HCT116 (cell line): Measurements from ENCODE around the gene TAOK3. TPM values are rescaled to one million over a fixed set of nuclear protein-coding genes. Genes with fewer than 3 reads are reported as not detected.
"Not testable (repeated sequence)": the region's sequence is repeated elsewhere in the genome, so short reads cannot be mapped to it uniquely, and the experiment has no call there.

Experiments
- ATAC-seq: fragments of 200-7000 bp; cut with Tn5 transposase; 2 replicates; pipeline ENCODE4 v1.9.1; 2020; ENCODE audit warnings: mild to moderate bottlenecking, moderate library complexity
- BruUV-seq: library from RNA; stranded (reverse); fragments of 400-500 nt; replicated peaks from 2 replicates; lab custom pipeline; 2021; lab: Mats Ljungman, UMichigan
- CTCF ChIA-PET: fragments of 300-600 bp; sonication (Branson Sonifier 250); formaldehyde crosslinking; loops from one replicate; lab custom pipeline; 2021; ENCODE audit warnings: antibody characterized with exemption; lab: Charles Lee
- POLR2A ChIA-PET: fragments of 300-600, 350-600 bp; sonication (Branson Sonifier 250); formaldehyde crosslinking; loops from one replicate; lab custom pipeline; 2021; ENCODE audit warnings: antibody characterized with exemption; lab: Charles Lee
- RAD21 ChIA-PET, 2 experiments: fragments of 300-600 bp; sonication (Branson Sonifier 250); formaldehyde crosslinking; loops; one replicate each; lab custom pipeline; 2023; ENCODE audit warnings: low total read pairs in 2 of 2; ENCODE audit not compliant: uncharacterized antibody in 2 of 2, unreplicated experiment in 2 of 2, low non-redundant PET in 1 of 2; lab: Charles Lee
- DNase-seq: peaks from one replicate; pipeline ENCODE4 v3.0.0-alpha.2; 2010; ENCODE audit warnings: low read depth, low spot score
- H2AFZ ChIP-seq: fragments of 200-600 bp; shearing (Covaris generic), sonication (generic); 2 replicates; pipeline ENCODE4 v1.6.1; 2017; ENCODE audit warnings: low read depth, mixed run types, mixed read lengths, antibody characterized with exemption, low read length; ENCODE audit not compliant: poor library complexity, severe bottlenecking
- H3K27ac ChIP-seq: 2 replicates; pipeline ENCODE4 v1.5.1; 2012; ENCODE audit warnings: low read depth, low read length
- H3K27me3 ChIP-seq: fragments of 200-600 bp; sonication (generic); 2 replicates; pipeline ENCODE4 v1.6.1; 2016; ENCODE audit warnings: mixed run types, low read length, mixed read lengths; ENCODE audit not compliant: insufficient read depth
- H3K36me3 ChIP-seq, 2 experiments: fragments of 200-500 bp in 1 of 2; fragments of 200-600 bp in 1 of 2; sonication (Bioruptor generic) in 1 of 2; sonication (generic) in 1 of 2; 2 replicates each; pipeline versions ENCODE4 v1.5.1 to v1.6.1; 2014 to 2016; ENCODE audit warnings: low read length in 2 of 2, inconsistent platforms in 1 of 2, mixed read lengths in 1 of 2, mixed run types in 1 of 2; ENCODE audit not compliant: insufficient read depth in 2 of 2, control insufficient read depth in 1 of 2
- H3K4me1 ChIP-seq, 2 experiments: fragments of 200-600 bp in 1 of 2; sonication (generic) in 1 of 2; 2 replicates each; pipeline versions ENCODE4 v1.5.1 to v1.6.1; 2012 to 2017; ENCODE audit warnings: low read length in 2 of 2, inconsistent platforms in 1 of 2, mild to moderate bottlenecking in 1 of 2, mixed read lengths in 1 of 2, mixed run types in 1 of 2, moderate library complexity in 1 of 2; ENCODE audit not compliant: insufficient read depth in 2 of 2, control insufficient read depth in 1 of 2
- H3K4me2 ChIP-seq: fragments of 200-600 bp; sonication (generic); 2 replicates; pipeline ENCODE4 v1.6.1; 2017; ENCODE audit warnings: mixed run types, low read length, mixed read lengths
- H3K4me3 ChIP-seq, 2 experiments: fragments of 200-600 bp in 1 of 2; sonication (generic) in 1 of 2; replicated peaks in 1 of 2; 2 replicates each; pipeline ENCODE4 v1.5.1; 2011 to 2016; ENCODE audit warnings: low read length in 2 of 2, control low read depth in 1 of 2, low read depth in 1 of 2, mild to moderate bottlenecking in 1 of 2, mixed read lengths in 1 of 2, mixed run types in 1 of 2
- H3K79me2 ChIP-seq: fragments of 200-600 bp; sonication (generic); 2 replicates; pipeline ENCODE4 v1.6.1; 2017; ENCODE audit warnings: mild to moderate bottlenecking, mixed run types, low read length, moderate library complexity, mixed read lengths; ENCODE audit not compliant: insufficient read depth
- H3K9ac ChIP-seq: fragments of 200-600 bp; sonication (generic); 2 replicates; pipeline ENCODE4 v1.6.1; 2016; ENCODE audit warnings: low read length, mixed read lengths
- H3K9me2 ChIP-seq: fragments of 200-600 bp; sonication (generic), shearing (Covaris generic); 2 replicates; pipeline ENCODE4 v1.6.1; 2017; ENCODE audit warnings: mixed run types, mild to moderate bottlenecking, moderate library complexity; ENCODE audit not compliant: insufficient read depth
- H3K9me3 ChIP-seq, 2 experiments: fragments of 200-500 bp in 1 of 2; fragments of 200-600 bp in 1 of 2; sonication (Bioruptor generic) in 1 of 2; sonication (generic) in 1 of 2; 2 replicates each; pipeline ENCODE4 v1.6.1; 2014 to 2017; ENCODE audit warnings: low read length in 2 of 2, mixed read lengths in 2 of 2, inconsistent platforms in 1 of 2, low read depth in 1 of 2, mild to moderate bottlenecking in 1 of 2, mixed run types in 1 of 2, moderate library complexity in 1 of 2; ENCODE audit not compliant: control insufficient read depth in 1 of 2, insufficient read depth in 1 of 2
- H4K20me1 ChIP-seq: fragments of 200-600 bp; sonication (generic), shearing (Covaris generic); 2 replicates; pipeline ENCODE4 v1.6.1; 2017; ENCODE audit warnings: mixed run types, mild to moderate bottlenecking, moderate library complexity; ENCODE audit not compliant: insufficient read depth
- CBX3 ChIP-seq: IDR thresholded peaks from 2 replicates; pipeline ENCODE4 v1.6.1; 2012; ENCODE audit warnings: low read depth
- EGR1 ChIP-seq: IDR thresholded peaks from 2 replicates; pipeline ENCODE4 v1.6.1; 2012; ENCODE audit warnings: low read depth
- ELF1 ChIP-seq: IDR thresholded peaks from 2 replicates; pipeline ENCODE4 v1.6.1; 2012; ENCODE audit warnings: low read depth, borderline replicate concordance
- EZH2 ChIP-seq: fragments of 200-600 bp; sonication (generic); IDR thresholded peaks from 2 replicates; pipeline ENCODE4 v1.6.1; 2017; ENCODE audit warnings: antibody characterized with exemption, mixed run types
- EZH2phosphoT487 ChIP-seq: fragments of 200-600 bp; IDR thresholded peaks from 2 replicates; pipeline ENCODE4 v1.6.1; 2018; ENCODE audit warnings: antibody characterized with exemption, borderline replicate concordance
- FOSL1 ChIP-seq: IDR thresholded peaks from 2 replicates; pipeline ENCODE4 v1.6.1; 2012; ENCODE audit warnings: low read depth
- JUND ChIP-seq: IDR thresholded peaks from 2 replicates; pipeline ENCODE4 v1.6.1; 2012
- POLR2A ChIP-seq: IDR thresholded peaks from 2 replicates; pipeline ENCODE4 v1.7.0; 2011; ENCODE audit warnings: borderline replicate concordance; ENCODE audit not compliant: insufficient read depth, insufficient read length; ENCODE audit errors: extremely low read depth
- RAD21 ChIP-seq: IDR thresholded peaks from 2 replicates; pipeline ENCODE4 v1.6.1; 2012; ENCODE audit warnings: low read depth, mild to moderate bottlenecking
- SP1 ChIP-seq: IDR thresholded peaks from 2 replicates; pipeline ENCODE4 v1.6.1; 2012; ENCODE audit warnings: low read depth
- TCF7L2 ChIP-seq: IDR thresholded peaks from 2 replicates; pipeline ENCODE4 v1.7.0; 2011; ENCODE audit warnings: borderline replicate concordance, inconsistent platforms; ENCODE audit not compliant: insufficient read depth, insufficient read length; ENCODE audit errors: extremely low read depth
- YY1 ChIP-seq: IDR thresholded peaks from 2 replicates; pipeline ENCODE4 v1.6.1; 2011; ENCODE audit warnings: low read length, low read depth, moderate library complexity, mild to moderate bottlenecking; ENCODE audit not compliant: insufficient replicate concordance; ENCODE audit errors: extremely low read depth
- ZFX ChIP-seq: fragments of 450-650 bp; IDR thresholded peaks from 2 replicates; pipeline ENCODE4 v1.6.1; 2017
- ZNF274 ChIP-seq: fragments of 200-500 bp; sonication (Bioruptor generic); IDR thresholded peaks from 2 replicates; pipeline ENCODE4 v1.6.1; 2014; ENCODE audit warnings: mild to moderate bottlenecking, low read depth, low read length, inconsistent platforms
- intact Hi-C: fragments of 100-400 bp; cut with micrococcal nuclease; formaldehyde crosslinking; loops from 2 replicates; pipeline ENCODE4 v1.10.0; 2022
- total RNA-seq: library from RNA; stranded (reverse); gene quantifications from one replicate; pipeline ENCODE4 v1.2.1, GENCODE V29; 2021; ENCODE audit not compliant: unreplicated experiment
- TF ChIP-seq, protein P1 (sequence below): IDR thresholded peaks from 2 replicates; pipeline ENCODE4 v1.6.1; 2012; ENCODE audit warnings: low read depth
- TF ChIP-seq, protein P2 (sequence below): IDR thresholded peaks from 2 replicates; pipeline ENCODE4 v1.6.1; 2012
- TF ChIP-seq, protein P3 (sequence below): IDR thresholded peaks from 2 replicates; pipeline ENCODE4 v1.6.1; 2011; ENCODE audit warnings: mild to moderate bottlenecking, low read length, moderate library complexity; ENCODE audit not compliant: insufficient replicate concordance; ENCODE audit errors: extremely low read depth

TAOK3 gene
- total RNA-seq, 1 experiment from 2014 or later, result 10.5 TPM

DNA sequence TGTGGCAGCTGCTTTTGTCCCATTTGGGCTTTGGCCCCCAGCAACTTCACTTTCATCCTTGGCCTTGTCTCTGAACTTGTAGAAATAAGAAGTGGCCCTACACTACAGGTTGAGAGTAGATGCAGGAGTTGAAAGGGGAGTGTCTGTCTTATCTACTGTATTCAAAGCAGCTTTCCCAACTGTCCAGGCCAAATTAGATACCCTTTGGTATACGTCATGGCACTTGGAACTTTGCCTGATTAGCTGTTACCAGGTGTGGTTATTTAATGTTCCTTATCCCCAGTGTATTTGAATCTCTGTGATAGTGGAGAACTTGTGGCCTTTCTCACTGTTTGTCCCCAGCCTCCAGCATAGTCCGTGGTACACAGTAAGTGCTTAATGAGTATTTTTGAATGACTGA, 37.1 kb upstream of the TAOK3 start:
- CTCF ChIA-PET, result no interaction called here
- intact Hi-C loops, result loop anchor here (5.0 to 10.0 kb wide), 2 partner anchors 445 to 1137 kb away; no protein-coding TSS in a partner anchor
- no peaks in the 10 kb centered on the region for H3K4me1 ChIP-seq

DNA sequence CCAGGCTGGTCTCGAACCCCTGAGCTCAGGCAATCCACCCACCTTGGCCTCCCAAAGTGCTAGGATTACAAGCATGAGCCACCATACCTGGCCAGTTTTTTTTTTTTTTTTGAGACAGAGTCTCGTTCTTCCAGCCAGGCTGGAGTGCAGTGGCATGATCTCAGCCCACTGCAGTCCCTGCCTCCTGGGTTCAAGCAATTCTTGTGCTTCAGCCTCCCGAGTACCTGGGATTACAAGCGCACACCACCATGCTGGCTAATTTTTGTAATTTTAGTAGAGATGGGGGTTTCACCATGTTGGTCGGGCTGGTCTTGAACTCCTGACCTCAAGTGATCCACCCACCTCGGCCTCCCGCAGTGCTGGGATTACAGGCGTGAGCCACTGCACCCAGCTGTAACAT, 35.5 kb upstream of the TAOK3 start:
- H3K79me2 ChIP-seq, RAD21 ChIA-PET, H3K4me3 ChIP-seq, H3K27ac ChIP-seq, H3K4me1 ChIP-seq, H3K27me3 ChIP-seq, BruUV-seq, H3K4me2 ChIP-seq, ATAC-seq, H3K9me3 ChIP-seq, H3K9ac ChIP-seq, CTCF ChIA-PET, H3K9me2 ChIP-seq, H4K20me1 ChIP-seq, H2AFZ ChIP-seq, POLR2A ChIA-PET, DNase-seq: not testable (repeated sequence)
- intact Hi-C loops, result loop anchor here (5.0 to 10.0 kb wide), 2 partner anchors 447 to 1139 kb away; no protein-coding TSS in a partner anchor
- peaks cover 24 to 25% of the 10 kb centered on the region in 2 experiments for H3K36me3 ChIP-seq

More for the DNA sequence above, 37.1 kb upstream of the TAOK3 start:
- H2AFZ ChIP-seq, result no peak overlapping the region
- BruUV-seq, result no TSS peak
- POLR2A ChIA-PET, result no interaction called here
- no peak for TF ChIP-seq RAD21
- TF ChIP-seq FOSL1, result no peak
- no peak for TF ChIP-seq POLR2A
- TF ChIP-seq, protein P1, sequence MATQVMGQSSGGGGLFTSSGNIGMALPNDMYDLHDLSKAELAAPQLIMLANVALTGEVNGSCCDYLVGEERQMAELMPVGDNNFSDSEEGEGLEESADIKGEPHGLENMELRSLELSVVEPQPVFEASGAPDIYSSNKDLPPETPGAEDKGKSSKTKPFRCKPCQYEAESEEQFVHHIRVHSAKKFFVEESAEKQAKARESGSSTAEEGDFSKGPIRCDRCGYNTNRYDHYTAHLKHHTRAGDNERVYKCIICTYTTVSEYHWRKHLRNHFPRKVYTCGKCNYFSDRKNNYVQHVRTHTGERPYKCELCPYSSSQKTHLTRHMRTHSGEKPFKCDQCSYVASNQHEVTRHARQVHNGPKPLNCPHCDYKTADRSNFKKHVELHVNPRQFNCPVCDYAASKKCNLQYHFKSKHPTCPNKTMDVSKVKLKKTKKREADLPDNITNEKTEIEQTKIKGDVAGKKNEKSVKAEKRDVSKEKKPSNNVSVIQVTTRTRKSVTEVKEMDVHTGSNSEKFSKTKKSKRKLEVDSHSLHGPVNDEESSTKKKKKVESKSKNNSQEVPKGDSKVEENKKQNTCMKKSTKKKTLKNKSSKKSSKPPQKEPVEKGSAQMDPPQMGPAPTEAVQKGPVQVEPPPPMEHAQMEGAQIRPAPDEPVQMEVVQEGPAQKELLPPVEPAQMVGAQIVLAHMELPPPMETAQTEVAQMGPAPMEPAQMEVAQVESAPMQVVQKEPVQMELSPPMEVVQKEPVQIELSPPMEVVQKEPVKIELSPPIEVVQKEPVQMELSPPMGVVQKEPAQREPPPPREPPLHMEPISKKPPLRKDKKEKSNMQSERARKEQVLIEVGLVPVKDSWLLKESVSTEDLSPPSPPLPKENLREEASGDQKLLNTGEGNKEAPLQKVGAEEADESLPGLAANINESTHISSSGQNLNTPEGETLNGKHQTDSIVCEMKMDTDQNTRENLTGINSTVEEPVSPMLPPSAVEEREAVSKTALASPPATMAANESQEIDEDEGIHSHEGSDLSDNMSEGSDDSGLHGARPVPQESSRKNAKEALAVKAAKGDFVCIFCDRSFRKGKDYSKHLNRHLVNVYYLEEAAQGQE, result no peak
- no peak for TF ChIP-seq EZH2phosphoT487
- TF ChIP-seq EZH2, result no peak
- no peak for TF ChIP-seq EGR1
- TF ChIP-seq SP1, result no peak
- no peak for TF ChIP-seq JUND
- no peak for TF ChIP-seq ELF1
- TF ChIP-seq ZNF274, result no peak
- TF ChIP-seq ZFX, result no peak
- no peak for TF ChIP-seq YY1
- TF ChIP-seq TCF7L2, result no peak
- TF ChIP-seq CBX3, result no peak
- TF ChIP-seq, protein P2, sequence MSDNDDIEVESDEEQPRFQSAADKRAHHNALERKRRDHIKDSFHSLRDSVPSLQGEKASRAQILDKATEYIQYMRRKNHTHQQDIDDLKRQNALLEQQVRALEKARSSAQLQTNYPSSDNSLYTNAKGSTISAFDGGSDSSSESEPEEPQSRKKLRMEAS, result no peak
- TF ChIP-seq, protein P3, sequence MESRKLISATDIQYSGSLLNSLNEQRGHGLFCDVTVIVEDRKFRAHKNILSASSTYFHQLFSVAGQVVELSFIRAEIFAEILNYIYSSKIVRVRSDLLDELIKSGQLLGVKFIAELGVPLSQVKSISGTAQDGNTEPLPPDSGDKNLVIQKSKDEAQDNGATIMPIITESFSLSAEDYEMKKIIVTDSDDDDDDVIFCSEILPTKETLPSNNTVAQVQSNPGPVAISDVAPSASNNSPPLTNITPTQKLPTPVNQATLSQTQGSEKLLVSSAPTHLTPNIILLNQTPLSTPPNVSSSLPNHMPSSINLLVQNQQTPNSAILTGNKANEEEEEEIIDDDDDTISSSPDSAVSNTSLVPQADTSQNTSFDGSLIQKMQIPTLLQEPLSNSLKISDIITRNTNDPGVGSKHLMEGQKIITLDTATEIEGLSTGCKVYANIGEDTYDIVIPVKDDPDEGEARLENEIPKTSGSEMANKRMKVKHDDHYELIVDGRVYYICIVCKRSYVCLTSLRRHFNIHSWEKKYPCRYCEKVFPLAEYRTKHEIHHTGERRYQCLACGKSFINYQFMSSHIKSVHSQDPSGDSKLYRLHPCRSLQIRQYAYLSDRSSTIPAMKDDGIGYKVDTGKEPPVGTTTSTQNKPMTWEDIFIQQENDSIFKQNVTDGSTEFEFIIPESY, result no peak
- TF ChIP-seq, all 23 proteins: peak for 0
- Histone ChIP-seq H4K20me1 (no peaks in the 10 kb centered on the region), H3K4me3 (no peak overlapping the region), H3K9me3 (no peaks in the 10 kb centered on the region), H3K27me3 (no peaks in the 10 kb centered on the region), H3K4me2 (no peak overlapping the region), H3K79me2 (no peaks in the 10 kb centered on the region), H3K9ac (no peak overlapping the region), H3K9me2 (no peaks in the 10 kb centered on the region), H3K36me3 (peaks cover 32 to 34% of the 10 kb centered on the region in 2 experiments), H3K27ac (no peak overlapping the region)
- ATAC-seq, result no peak
- no peak for DNase-seq
- RAD21 ChIA-PET, result no interaction called here
